ENCODE data around the gene TSHR.
"Not testable (repeated sequence)": the region's sequence is repeated elsewhere in the genome, so short reads cannot be mapped to it uniquely, and the experiment has no call there.

TSHR gene

DNA sequence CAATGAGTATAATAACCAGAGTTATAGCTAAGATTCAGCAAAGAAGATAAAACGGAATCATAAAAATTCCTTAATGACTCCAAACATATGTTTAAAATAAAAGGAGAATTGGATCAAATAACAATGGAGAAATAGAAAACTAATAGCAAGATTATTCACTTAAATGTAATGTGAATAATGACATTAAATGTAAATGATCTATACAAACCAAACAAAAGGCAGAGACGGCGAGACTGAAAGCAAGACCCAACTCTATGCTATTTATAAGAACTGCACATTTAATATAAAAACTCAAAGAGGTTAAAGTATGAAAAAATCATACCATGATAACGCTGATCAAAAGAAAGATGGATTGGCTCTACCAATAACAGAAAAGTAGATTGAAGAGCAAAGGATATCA, 3.9 kb upstream of the TSHR start:
- no peak for DNase-seq (ENCODE audit: low read depth)

DNA sequence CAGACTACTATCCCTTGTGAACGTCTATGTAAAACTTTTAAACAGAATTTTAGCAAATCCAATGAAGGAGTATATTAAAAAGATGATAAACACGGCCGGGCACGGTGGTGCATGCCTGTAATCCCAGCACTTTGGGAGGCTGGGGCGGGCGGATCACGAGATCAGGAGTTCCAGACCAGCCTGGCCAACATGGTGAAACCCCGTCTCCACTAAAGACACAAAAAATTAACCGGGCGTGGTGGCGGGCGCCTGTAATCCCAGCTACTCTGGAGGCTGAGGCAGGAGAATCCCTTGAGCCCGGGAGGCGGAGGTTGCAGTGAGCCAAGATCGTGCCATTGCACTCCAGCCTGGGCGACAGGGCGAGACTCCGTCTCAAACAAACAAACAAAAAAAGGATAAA, 2.2 kb upstream of the TSHR start:
- DNase-seq (ENCODE audit: low read depth): not testable (repeated sequence)

DNA sequence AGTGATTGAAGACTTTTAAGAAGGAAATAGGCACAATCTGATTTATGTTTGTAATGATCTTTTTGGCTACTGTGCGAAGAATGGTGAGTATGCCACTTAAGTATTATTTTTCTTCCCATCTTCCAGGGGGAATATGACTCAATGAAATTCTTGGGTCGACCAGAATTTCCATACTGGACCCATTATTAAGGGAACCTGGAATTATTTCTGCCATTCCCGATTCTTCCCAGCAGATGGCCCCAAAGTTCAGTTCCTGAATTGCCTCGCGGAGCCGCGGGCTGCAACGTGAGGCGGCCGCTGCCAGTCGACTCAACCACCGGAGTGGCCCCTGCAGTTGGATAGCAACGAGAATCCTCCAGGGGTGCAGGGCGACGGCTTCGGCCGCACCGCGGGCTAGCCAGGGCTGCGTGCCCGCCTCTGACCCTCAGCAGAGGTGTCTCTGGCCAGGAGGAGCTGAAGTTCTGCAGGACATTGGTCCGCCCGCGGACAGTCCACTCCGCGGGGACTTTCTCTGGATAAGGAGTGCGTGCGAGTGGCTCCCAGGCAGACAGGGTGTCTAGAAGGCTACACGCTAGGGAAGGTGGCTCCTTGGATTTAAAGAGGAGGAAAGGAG, 628 bp upstream of the TSHR start:
- peak; percentile 64 for DNase-seq (ENCODE audit: low read depth)

- DNase-seq (ENCODE audit: low read depth): no peak
Observed at GRCh38 chr14:80956102-80956501, 681 bp downstream of the TSHR start.

- DNase-seq (ENCODE audit: low read depth): no peak
Observed at GRCh38 chr14:80956922-80957321, 1.5 kb downstream of the TSHR start.

DNA sequence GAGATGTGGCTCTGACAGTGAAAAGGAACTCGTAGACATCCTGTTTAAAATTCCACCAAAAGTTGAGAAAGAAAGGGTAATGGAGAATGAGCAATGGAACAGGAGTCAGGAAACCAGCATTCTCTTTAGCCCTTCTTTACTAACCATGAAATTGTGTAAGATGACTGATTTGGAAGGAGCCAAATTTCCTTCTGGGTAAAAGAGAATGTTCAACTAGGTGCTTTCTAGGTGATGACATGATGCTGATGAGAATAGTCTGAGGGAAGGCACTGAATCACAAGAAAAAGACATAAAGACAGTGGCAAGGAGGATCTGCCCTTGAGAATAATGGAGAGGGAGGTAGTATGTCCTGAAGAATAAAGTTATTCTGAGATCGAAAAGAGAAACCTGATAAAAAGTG, 2.2 kb downstream of the TSHR start:
- no peak for DNase-seq (ENCODE audit: low read depth)

- no peak for DNase-seq (ENCODE audit: low read depth)
Observed at GRCh38 chr14:80958226-80958625, 2.8 kb downstream of the TSHR start.

DNA sequence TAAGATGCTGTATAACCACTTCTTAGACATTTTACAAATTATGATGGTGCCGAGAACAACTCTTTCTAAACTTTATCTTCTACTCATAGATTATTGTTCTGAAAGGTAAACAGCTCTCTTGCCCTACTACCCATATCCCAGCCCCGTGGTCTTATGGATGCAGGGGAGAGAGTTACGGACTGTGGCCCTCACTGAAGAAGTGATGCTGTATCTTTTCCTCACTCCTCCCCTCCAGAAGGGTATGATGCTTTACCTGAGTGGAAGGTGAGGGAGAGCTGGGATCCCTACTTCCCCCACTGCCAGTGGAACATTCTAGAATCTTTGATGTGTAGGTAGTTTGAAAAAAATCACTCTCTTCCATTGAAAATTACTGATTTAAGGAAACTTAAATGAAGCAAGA, 3.5 kb downstream of the TSHR start:
- no peak for DNase-seq (ENCODE audit: low read depth)

DNA sequence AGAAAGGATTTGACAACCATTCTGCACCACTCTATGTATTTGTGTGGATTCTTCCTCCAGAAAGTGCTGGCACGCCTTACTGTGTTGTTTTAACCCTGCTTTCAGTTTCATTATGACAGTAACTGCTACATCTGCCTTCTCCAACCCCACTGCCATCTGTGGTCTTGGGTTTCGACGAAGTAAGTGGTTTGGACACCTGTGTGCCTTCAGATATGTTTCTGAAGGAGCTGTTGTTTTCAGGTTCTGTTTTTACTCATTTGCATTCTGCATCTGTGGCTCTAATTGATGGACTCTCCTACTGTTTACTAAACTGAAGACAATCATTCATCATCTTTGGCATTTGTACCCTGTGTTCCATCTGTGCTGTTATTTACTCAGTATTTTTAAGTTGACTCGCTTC, 4.1 kb downstream of the TSHR start:
- DNase-seq (ENCODE audit: low read depth): no peak

- no peak for DNase-seq (ENCODE audit: low read depth)
Observed at GRCh38 chr14:80965037-80965436, 9.6 kb downstream of the TSHR start.

DNA sequence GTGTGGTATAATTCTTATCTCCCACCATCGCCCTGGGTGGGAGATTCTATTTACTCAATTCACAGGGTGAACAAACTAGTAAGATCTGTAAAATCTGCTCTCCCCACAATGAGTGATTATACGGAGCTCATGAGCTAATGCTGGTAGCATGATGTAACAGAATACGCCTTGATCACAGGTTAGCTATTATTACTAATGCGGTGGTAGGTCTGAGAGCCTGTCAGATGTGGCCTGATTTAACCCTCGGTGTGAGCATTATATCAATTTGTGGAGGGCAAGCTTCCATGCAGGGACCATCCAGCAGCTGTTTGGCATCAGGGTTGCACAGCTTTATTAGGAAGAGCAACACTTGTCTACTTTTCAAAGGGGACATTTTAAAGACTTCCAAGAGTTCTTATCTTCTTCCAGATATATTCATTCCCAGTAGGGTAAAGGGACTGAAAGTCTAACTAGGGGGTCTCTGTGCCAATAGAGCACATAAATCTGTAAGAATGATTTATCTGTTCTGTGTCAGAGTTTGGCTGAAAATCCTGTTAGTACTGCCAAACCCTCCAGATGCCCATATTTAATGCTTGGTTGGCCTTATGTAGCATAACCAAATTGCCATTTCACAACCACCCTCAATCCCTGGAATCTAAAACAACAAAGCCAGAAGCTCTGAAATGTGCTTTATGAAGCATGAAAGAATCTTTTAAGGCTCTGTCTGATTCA, 18.7 kb downstream of the TSHR start:
- peak; percentile 29 for DNase-seq (ENCODE audit: low read depth)

GRCh38 chr14:80974679-80975078, 19.3 kb downstream of the TSHR start:
- DNase-seq (ENCODE audit: low read depth): no peak

GRCh38 chr14:80977221-80977620, 21.8 kb downstream of the TSHR start:
- no peak for DNase-seq (ENCODE audit: low read depth)

- no peak for DNase-seq (ENCODE audit: low read depth)
Observed at GRCh38 chr14:80978403-80978802, 23.0 kb downstream of the TSHR start.

DNA sequence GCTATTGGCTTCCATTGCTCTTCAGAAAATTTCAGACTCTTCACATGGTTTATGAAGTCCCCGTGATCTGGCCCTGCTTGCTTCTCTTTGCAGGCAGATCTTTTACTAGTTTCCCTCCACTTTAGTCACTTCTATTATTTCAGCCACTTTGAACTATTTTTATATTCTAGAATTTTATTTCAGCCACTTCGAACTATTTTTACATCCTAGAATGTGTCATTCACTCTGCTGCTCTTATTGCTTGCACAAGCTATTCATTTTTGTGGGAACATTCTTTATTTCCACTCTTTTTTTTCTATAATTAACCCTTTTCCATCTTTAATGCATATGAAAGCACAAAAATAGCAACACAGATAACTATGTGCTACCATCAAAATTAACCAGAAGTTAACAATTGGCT, 24.5 kb downstream of the TSHR start:
- DNase-seq (ENCODE audit: low read depth): no peak

- no peak for DNase-seq (ENCODE audit: low read depth)
Observed at GRCh38 chr14:80981156-80981555, 25.7 kb downstream of the TSHR start.

DNA sequence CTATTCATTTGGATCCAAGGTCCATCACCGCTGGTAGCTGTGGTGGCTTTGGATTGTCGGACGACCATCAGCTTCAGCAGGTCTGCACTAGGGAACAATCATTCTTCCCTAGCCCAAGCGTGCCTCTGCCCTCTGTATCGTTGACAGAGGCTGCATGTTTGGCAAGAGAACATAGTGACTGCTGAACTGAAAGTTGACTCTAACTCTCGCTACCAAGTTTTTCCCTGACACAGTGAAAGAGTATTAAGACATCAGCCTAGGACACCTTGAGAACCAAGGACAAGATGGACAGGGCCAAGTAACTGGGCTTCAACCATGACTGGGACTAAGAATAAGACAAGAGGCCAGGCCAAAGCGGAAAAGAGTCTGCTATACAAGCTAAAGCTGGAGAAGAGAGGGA, 26.3 kb downstream of the TSHR start:
- no peak for DNase-seq (ENCODE audit: low read depth)

- DNase-seq (ENCODE audit: low read depth): no peak
Observed at GRCh38 chr14:80982711-80983110, 27.3 kb downstream of the TSHR start.

DNA sequence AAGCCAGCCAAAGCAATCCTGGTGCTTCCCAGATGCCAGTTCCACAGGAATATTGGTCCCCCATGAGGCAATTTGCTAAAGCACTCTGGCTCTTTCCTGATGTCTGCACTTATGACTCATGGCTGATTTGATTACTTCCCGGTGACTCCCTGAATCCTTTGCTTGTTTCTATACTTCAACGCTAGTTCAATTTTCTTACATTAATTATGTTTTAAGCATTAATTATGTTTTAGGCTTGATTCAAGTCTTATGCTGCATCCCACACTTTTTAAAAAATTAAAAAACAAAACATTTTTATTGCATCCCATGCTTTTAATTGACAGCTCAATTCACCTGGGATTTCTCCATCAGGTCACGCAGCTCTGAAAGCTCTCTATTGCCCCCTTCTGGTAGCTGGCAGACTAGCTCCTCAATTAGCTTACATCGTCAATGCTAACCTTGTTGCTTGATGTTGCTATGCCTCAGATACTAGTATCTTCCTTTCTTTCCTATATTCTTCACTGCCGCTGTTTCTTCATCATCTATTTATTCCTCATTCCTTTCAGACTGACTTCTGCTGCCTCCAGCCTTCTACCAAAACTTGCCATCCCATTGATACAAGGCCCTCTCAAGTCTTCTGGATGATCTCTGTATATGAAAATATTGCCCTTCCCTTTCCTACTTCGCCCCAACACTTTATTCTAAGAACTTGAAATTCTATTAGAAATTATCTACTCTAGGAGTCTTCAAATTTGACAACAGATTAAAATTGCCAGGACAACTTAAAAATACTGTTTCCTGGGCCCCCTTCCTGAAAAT, 32.0 kb downstream of the TSHR start:
- peak; percentile 62 for DNase-seq (ENCODE audit: low read depth)

GRCh38 chr14:80988192-80988591, 32.8 kb downstream of the TSHR start:
- DNase-seq (ENCODE audit: low read depth): no peak

- DNase-seq (ENCODE audit: low read depth): peak; percentile 12
Observed at GRCh38 chr14:80988735-80989429, 33.5 kb downstream of the TSHR start.

DNA sequence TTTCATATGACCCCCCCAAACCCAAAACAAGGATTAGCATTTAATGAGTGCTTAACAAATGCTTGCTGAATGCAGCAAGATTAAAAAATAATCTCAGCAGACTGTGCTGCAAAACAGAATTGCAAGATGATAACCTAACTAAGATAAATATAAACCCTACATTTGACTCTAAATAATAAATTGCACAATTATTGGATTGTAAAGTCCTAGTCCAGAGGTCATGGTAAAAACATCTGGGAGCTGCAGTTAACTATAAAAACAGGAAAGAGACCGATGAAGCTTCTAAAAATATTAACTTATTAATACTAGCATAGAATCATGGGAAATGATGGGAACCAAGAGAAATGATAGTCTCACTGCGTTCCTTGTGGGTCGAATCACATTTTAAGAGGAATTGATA, 37.2 kb downstream of the TSHR start:
- DNase-seq (ENCODE audit: low read depth): no peak
